GM12878 (cell line): Measurements from ENCODE around the gene ABCB10. TPM values are rescaled to one million over a fixed set of nuclear protein-coding genes. Genes with fewer than 3 reads are reported as not detected.

Source experiments
- ATAC-seq: fragments of 200-7000 bp; cut with Tn5 transposase; 3 replicates; pipeline ENCODE4 v1.9.1; 2020; ENCODE audit warnings: mild to moderate bottlenecking, moderate library complexity
- BruUV-seq: library from RNA; stranded (reverse); fragments of 400-500 nt; replicated peaks from 2 replicates; lab custom pipeline; 2021; lab: Mats Ljungman, UMichigan
- CTCF ChIA-PET: fragments of 300-600 bp; sonication (Branson Sonifier 250); formaldehyde crosslinking; extraction: SDS; loops from one replicate; lab custom pipeline; 2021; ENCODE audit warnings: inconsistent platforms; lab: Yijun Ruan, JAX
- POLR2A ChIA-PET: fragments of 350-600 bp; formaldehyde crosslinking; extraction: SDS; loops from one replicate; lab custom pipeline; 2021; ENCODE audit warnings: inconsistent platforms; lab: Charles Lee
- RAD21 ChIA-PET: fragments of 300-600 bp; sonication (Branson Sonifier 250); formaldehyde crosslinking; loops from one replicate; lab custom pipeline; 2023; ENCODE audit warnings: antibody characterized with exemption; ENCODE audit not compliant: unreplicated experiment; lab: Charles Lee
- SMC1A ChIA-PET: fragments of 300-600 bp; sonication (Branson Sonifier 250); formaldehyde crosslinking; loops from one replicate; lab custom pipeline; 2023; ENCODE audit not compliant: unreplicated experiment, uncharacterized antibody; lab: Charles Lee
- DNase-seq: peaks from one replicate; pipeline ENCODE4 v3.0.0-alpha.2; 2011; ENCODE audit warnings: low read depth, low spot score
- FAIRE-seq: peaks from 3 replicates; lab custom pipeline; 2011; peaks lifted over from hg19 to GRCh38; lab: Jason Lieb, UNC
- H2AFZ ChIP-seq: 2 replicates; pipeline ENCODE4 v1.6.0; 2011; ENCODE audit warnings: low read depth, low read length, control low read depth; ENCODE audit not compliant: control insufficient read depth
- H3K27ac ChIP-seq: 2 replicates; pipeline ENCODE4 v1.5.1; 2011; ENCODE audit warnings: control low read depth; ENCODE audit not compliant: control insufficient read depth, insufficient read depth
- H3K27me3 ChIP-seq, 2 experiments: replicated peaks in 1 of 2; 2 replicates each; pipeline versions ENCODE4 v1.6.0 to v1.6.1; 2011; ENCODE audit warnings: low read length in 1 of 2; ENCODE audit not compliant: control insufficient read depth in 2 of 2, insufficient read depth in 2 of 2
- H3K36me3 ChIP-seq, 2 experiments: 2 replicates each; pipeline ENCODE4 v1.5.1; 2011; ENCODE audit warnings: low read length in 1 of 2; ENCODE audit not compliant: control insufficient read depth in 2 of 2, insufficient read depth in 2 of 2
- H3K4me1 ChIP-seq: 2 replicates; pipeline ENCODE4 v1.6.1; 2011; ENCODE audit warnings: mild to moderate bottlenecking, low read length, moderate library complexity, mixed read lengths; ENCODE audit not compliant: control insufficient read depth, insufficient read depth
- H3K4me2 ChIP-seq: 2 replicates; pipeline ENCODE4 v1.6.0; 2011; ENCODE audit warnings: control low read depth; ENCODE audit not compliant: control insufficient read depth, insufficient read depth
- H3K4me3 ChIP-seq: fragments of 200-600 bp; sonication (generic); 2 replicates; pipeline ENCODE4 v1.5.1; 2016
- H3K79me2 ChIP-seq: 2 replicates; pipeline ENCODE4 v1.6.0; 2011; ENCODE audit warnings: low read length; ENCODE audit not compliant: control insufficient read depth, insufficient read depth
- H3K9ac ChIP-seq: 2 replicates; pipeline ENCODE4 v1.8.0; 2011; ENCODE audit warnings: low read length, control low read depth, mixed read lengths; ENCODE audit not compliant: control insufficient read depth, insufficient read depth
- H3K9me3 ChIP-seq: replicated peaks from 3 replicates; pipeline ENCODE4 v1.5.1; 2011; ENCODE audit warnings: mild to moderate bottlenecking, low read length; ENCODE audit not compliant: control insufficient read depth, insufficient read depth
- H4K20me1 ChIP-seq: 2 replicates; pipeline ENCODE4 v1.6.0; 2011; ENCODE audit not compliant: control insufficient read depth, insufficient read depth
- CREM ChIP-seq: IDR thresholded peaks from 2 replicates; pipeline ENCODE4 v1.6.1; 2014; ENCODE audit warnings: antibody characterized with exemption, low read depth
- IKZF1 ChIP-seq: fragments of 450-650 bp; conservative IDR thresholded peaks from 2 replicates; pipeline ENCODE4 v1.6.1; 2017; ENCODE audit warnings: antibody characterized with exemption, mild to moderate bottlenecking
- LARP7 ChIP-seq: fragments of 450-650 bp; IDR thresholded peaks from 2 replicates; pipeline ENCODE4 v1.6.1; 2017; ENCODE audit warnings: mild to moderate bottlenecking
- NBN ChIP-seq: fragments of 450-650 bp; IDR thresholded peaks from 2 replicates; pipeline ENCODE4 v1.6.1; 2016
- RB1 ChIP-seq: fragments of 450-650 bp; formaldehyde crosslinking; IDR thresholded peaks from 2 replicates; pipeline ENCODE4 v1.6.1; 2017; ENCODE audit warnings: mild to moderate bottlenecking, borderline replicate concordance
- TAF1 ChIP-seq: IDR thresholded peaks from 2 replicates; pipeline ENCODE4 v1.6.1; 2011; ENCODE audit warnings: mild to moderate bottlenecking, low read depth, low read length, borderline replicate concordance
- WRNIP1 ChIP-seq: IDR thresholded peaks from 2 replicates; pipeline ENCODE4 v1.6.1; 2011; ENCODE audit warnings: low read depth, low read length, improper control_type of control experiment, borderline replicate concordance
- WGBS: methylation state at CpG from one replicate; pipeline ENCODE4 v1.1.6; 2016; ENCODE audit warnings: low lambda C conversion rate; ENCODE audit not compliant: insufficient replicate concordance, insufficient coverage; ENCODE audit errors: missing lambda C conversion rate; 5-methylcytosine and 5-hydroxymethylcytosine counted together
- in situ Hi-C: fragments of 300-500 bp; cut with MboI; formaldehyde crosslinking; loops from 9 replicates; pipeline ENCODE4 v1.14.3; 2018; ENCODE audit warnings: mixed read lengths
- intact Hi-C: fragments of 100-400 bp; cut with micrococcal nuclease; formaldehyde crosslinking; loops from one replicate; pipeline ENCODE4 v1.14.2; 2022; ENCODE audit not compliant: unreplicated experiment
- polyA plus RNA-seq, 11 experiments: library from polyadenylated mRNA; depleted of rRNA in 4 of 11; unstranded in 6 of 11; stranded (reverse) in 5 of 11; fragments of >200 nt; fragmentation: Nextera tagmentation in 4 of 11; fragmentation: Illumina TruSeq in 1 of 11; extraction: Ambion mirVana in 4 of 11; extraction: Trizol in 1 of 11; gene quantifications; 1 replicate in 1 of 11; 2 replicates in 10 of 11; pipeline versions ENCODE4 v1.2.1 to v1.2.3, GENCODE V29; 2011 to 2016; ENCODE audit warnings: inconsistent platforms in 2 of 11, missing spikeins in 2 of 11, low read depth in 1 of 11
- total RNA-seq, 4 experiments: library from RNA; depleted of rRNA in 3 of 4; stranded (reverse); fragments of >200 nt in 3 of 4; fragmentation: Illumina TruSeq in 1 of 4; extraction: Trizol in 1 of 4; gene quantifications; 2 replicates each; pipeline versions ENCODE4 v1.2.1 to v1.2.3, GENCODE V29; 2013 to 2021
- TF ChIP-seq, protein P1 (sequence below): fragments of 450-650 bp; IDR thresholded peaks from 2 replicates; pipeline ENCODE4 v1.6.1; 2017; ENCODE audit warnings: mild to moderate bottlenecking
- TF ChIP-seq, protein P2 (sequence below): fragments of 450-650 bp; IDR thresholded peaks from 2 replicates; pipeline ENCODE4 v1.6.1; 2017; ENCODE audit warnings: low read depth, mild to moderate bottlenecking, moderate library complexity
- TF ChIP-seq, protein P3 (sequence below): fragments of 450-650 bp; IDR thresholded peaks from 2 replicates; pipeline ENCODE4 v1.6.1; 2018; ENCODE audit warnings: borderline replicate concordance, mild to moderate bottlenecking; ENCODE audit not compliant: partially characterized antibody
- TF ChIP-seq, protein P4 (sequence below): IDR thresholded peaks from 2 replicates; pipeline ENCODE4 v1.6.1; 2011; ENCODE audit warnings: low read depth, mild to moderate bottlenecking, low read length, moderate library complexity, borderline replicate concordance; ENCODE audit errors: extremely low read depth

The ABCB10 gene
- total and polyA plus RNA-seq, 10 of the 15 experiments (the other 5 are each of a cell fraction or from before 2014, with no cell fraction given): 8.0 to 30.5 (median 16.7) TPM

DNA sequence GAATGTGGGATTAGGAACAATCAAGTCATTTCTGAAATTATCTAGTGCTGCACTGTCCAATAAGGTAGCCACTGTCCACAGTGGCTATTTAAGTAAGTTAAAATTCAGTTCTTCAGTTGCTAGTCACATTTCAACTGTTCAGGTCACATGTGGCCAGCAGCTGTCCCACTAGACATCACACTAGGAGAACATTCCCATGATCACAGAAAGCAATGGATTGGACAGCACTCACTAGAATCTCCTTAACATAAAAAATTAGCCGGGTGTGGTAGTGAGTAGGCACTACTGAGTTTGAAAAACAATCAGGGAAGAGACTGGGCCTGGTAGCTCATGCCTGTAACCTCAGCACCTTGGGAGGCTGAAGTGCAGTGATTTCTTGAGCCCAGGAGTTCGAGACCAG, 84.0 kb downstream of the ABCB10 start:
- no TSS peak for BruUV-seq
- H3K9me3 ChIP-seq: no peaks in the 10 kb centered on the region
- DNase-seq (no peak), ATAC-seq (no peak), FAIRE-seq (no peak)
- peaks cover 8 to 17% of the 10 kb centered on the region in 2 experiments for H3K36me3 ChIP-seq
- in situ Hi-C loops: no loop called here
- no peak overlapping the region for H2AFZ ChIP-seq
- no peaks in the 10 kb centered on the region for H4K20me1 ChIP-seq
- peaks cover 11% of the 10 kb centered on the region for H3K4me1 ChIP-seq
- no peak overlapping the region for H3K27ac ChIP-seq
- CTCF ChIA-PET: interaction anchor here (1.1 to 2.2 kb wide), 2 partner anchors 7 to 18 kb away, joined by 3 to 9 read pairs; no protein-coding TSS in a partner anchor
- H3K79me2 ChIP-seq: no peaks in the 10 kb centered on the region; the same call in 1 of the 2 replicates
- no peak overlapping the region for H3K9ac ChIP-seq
- POLR2A ChIA-PET: no interaction called here
- H3K4me2 ChIP-seq: no peak overlapping the region
- no peak overlapping the region for H3K4me3 ChIP-seq
- TF ChIP-seq LARP7: no peak
- TF ChIP-seq, protein P1, sequence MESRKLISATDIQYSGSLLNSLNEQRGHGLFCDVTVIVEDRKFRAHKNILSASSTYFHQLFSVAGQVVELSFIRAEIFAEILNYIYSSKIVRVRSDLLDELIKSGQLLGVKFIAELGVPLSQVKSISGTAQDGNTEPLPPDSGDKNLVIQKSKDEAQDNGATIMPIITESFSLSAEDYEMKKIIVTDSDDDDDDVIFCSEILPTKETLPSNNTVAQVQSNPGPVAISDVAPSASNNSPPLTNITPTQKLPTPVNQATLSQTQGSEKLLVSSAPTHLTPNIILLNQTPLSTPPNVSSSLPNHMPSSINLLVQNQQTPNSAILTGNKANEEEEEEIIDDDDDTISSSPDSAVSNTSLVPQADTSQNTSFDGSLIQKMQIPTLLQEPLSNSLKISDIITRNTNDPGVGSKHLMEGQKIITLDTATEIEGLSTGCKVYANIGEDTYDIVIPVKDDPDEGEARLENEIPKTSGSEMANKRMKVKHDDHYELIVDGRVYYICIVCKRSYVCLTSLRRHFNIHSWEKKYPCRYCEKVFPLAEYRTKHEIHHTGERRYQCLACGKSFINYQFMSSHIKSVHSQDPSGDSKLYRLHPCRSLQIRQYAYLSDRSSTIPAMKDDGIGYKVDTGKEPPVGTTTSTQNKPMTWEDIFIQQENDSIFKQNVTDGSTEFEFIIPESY: no peak
- TF ChIP-seq WRNIP1: no peak
- no peak for TF ChIP-seq TAF1
- TF ChIP-seq NBN: no peak
- TF ChIP-seq CREM: no peak
- TF ChIP-seq RB1: no peak
- TF ChIP-seq, protein P2, sequence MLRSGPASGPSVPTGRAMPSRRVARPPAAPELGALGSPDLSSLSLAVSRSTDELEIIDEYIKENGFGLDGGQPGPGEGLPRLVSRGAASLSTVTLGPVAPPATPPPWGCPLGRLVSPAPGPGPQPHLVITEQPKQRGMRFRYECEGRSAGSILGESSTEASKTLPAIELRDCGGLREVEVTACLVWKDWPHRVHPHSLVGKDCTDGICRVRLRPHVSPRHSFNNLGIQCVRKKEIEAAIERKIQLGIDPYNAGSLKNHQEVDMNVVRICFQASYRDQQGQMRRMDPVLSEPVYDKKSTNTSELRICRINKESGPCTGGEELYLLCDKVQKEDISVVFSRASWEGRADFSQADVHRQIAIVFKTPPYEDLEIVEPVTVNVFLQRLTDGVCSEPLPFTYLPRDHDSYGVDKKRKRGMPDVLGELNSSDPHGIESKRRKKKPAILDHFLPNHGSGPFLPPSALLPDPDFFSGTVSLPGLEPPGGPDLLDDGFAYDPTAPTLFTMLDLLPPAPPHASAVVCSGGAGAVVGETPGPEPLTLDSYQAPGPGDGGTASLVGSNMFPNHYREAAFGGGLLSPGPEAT: no peak
- TF ChIP-seq, protein P3, sequence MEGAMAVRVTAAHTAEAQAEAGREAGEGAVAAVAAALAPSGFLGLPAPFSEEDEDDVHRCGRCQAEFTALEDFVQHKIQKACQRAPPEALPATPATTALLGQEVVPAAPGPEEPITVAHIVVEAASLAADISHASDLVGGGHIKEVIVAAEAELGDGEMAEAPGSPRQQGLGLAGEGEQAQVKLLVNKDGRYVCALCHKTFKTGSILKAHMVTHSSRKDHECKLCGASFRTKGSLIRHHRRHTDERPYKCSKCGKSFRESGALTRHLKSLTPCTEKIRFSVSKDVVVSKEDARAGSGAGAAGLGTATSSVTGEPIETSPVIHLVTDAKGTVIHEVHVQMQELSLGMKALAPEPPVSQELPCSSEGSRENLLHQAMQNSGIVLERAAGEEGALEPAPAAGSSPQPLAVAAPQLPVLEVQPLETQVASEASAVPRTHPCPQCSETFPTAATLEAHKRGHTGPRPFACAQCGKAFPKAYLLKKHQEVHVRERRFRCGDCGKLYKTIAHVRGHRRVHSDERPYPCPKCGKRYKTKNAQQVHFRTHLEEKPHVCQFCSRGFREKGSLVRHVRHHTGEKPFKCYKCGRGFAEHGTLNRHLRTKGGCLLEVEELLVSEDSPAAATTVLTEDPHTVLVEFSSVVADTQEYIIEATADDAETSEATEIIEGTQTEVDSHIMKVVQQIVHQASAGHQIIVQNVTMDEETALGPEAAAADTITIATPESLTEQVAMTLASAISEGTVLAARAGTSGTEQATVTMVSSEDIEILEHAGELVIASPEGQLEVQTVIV: no peak
- TF ChIP-seq, protein P4, sequence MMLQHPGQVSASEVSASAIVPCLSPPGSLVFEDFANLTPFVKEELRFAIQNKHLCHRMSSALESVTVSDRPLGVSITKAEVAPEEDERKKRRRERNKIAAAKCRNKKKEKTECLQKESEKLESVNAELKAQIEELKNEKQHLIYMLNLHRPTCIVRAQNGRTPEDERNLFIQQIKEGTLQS: no peak
- no peak for TF ChIP-seq IKZF1
- TF ChIP-seq, all 136 proteins: peak for 0
- WGBS: 100% methylated on average over 2 of the region's 2 CpGs
- intact Hi-C loops: no loop called here
- ChIA-PET SMC1A (no interaction called here), RAD21 (no interaction called here)
- H3K27me3 ChIP-seq: no peaks in the 10 kb centered on the region
